IMR-90 (cell line): ENCODE results near the gene ZC2HC1B. TPM values are rescaled to one million over a fixed set of nuclear protein-coding genes. Genes with fewer than 3 reads are reported as not detected.

ENCODE experiments used
- ATAC-seq: fragments of 200-7000 bp; cut with Tn5 transposase; 2 replicates; pipeline ENCODE4 v1.9.1; 2020; ENCODE audit warnings: low read depth, mild to moderate bottlenecking, moderate library complexity
- BruUV-seq: library from RNA; stranded (reverse); fragments of 400-500 nt; replicated peaks from 2 replicates; lab custom pipeline; 2021; lab: Mats Ljungman, UMichigan
- CTCF ChIA-PET: fragments of 300-600 bp; formaldehyde crosslinking; extraction: SDS; loops from one replicate; lab custom pipeline; 2021; ENCODE audit warnings: antibody characterized with exemption; lab: Yijun Ruan, JAX
- POLR2A ChIA-PET: fragments of 300-600 bp; sonication (Branson Sonifier 250); formaldehyde crosslinking; loops from one replicate; lab custom pipeline; 2022; ENCODE audit warnings: antibody characterized with exemption; ENCODE audit not compliant: unreplicated experiment; lab: Charles Lee
- DNase-seq: peaks from one replicate; pipeline ENCODE4 v3.0.0; 2013
- H2AFZ ChIP-seq: replicated peaks from 2 replicates; pipeline ENCODE3; 2013; ENCODE audit warnings: low read length, mild to moderate bottlenecking; ENCODE audit not compliant: poor library complexity
- H2AK5ac ChIP-seq: 2 replicates; pipeline ENCODE4 v1.6.1; 2013; ENCODE audit warnings: low read depth, low read length, inconsistent platforms
- H2AK9ac ChIP-seq: replicated peaks from 2 replicates; pipeline ENCODE3; 2013; ENCODE audit warnings: mild to moderate bottlenecking, low read depth, low read length, moderate library complexity; ENCODE audit not compliant: poor library complexity
- H2BK120ac ChIP-seq: 2 replicates; pipeline ENCODE4 v1.6.1; 2013; ENCODE audit warnings: low read depth, low read length, inconsistent platforms
- H2BK15ac ChIP-seq: 3 replicates; pipeline ENCODE4 v1.6.1; 2013; ENCODE audit warnings: low read depth, low read length, inconsistent platforms
- H2BK20ac ChIP-seq: 2 replicates; pipeline ENCODE4 v1.6.1; 2013; ENCODE audit warnings: low read depth, mild to moderate bottlenecking, inconsistent platforms, low read length, moderate library complexity
- H2BK5ac ChIP-seq: 2 replicates; pipeline ENCODE4 v1.6.1; 2013; ENCODE audit warnings: mild to moderate bottlenecking, low read depth, low read length, inconsistent platforms; ENCODE audit not compliant: poor library complexity, severe bottlenecking
- H3K14ac ChIP-seq: replicated peaks from 2 replicates; pipeline ENCODE4 v1.6.1; 2013; ENCODE audit warnings: low read depth, low read length, inconsistent platforms
- H3K18ac ChIP-seq: 2 replicates; pipeline ENCODE4 v1.6.1; 2013; ENCODE audit warnings: low read depth, low read length, control low read depth
- H3K23ac ChIP-seq: 2 replicates; pipeline ENCODE4 v1.6.1; 2013; ENCODE audit warnings: low read depth, low read length, inconsistent platforms
- H3K27ac ChIP-seq: 2 replicates; pipeline ENCODE4 v1.5.1; 2013; ENCODE audit warnings: mild to moderate bottlenecking, control low read depth, low read length; ENCODE audit not compliant: insufficient read depth
- H3K27me3 ChIP-seq: 2 replicates; pipeline ENCODE4 v1.6.1; 2013; ENCODE audit warnings: low read length; ENCODE audit not compliant: control insufficient read depth, insufficient read depth
- H3K36me3 ChIP-seq: 2 replicates; pipeline ENCODE4 v1.6.1; 2013; ENCODE audit warnings: low read length, mixed read lengths; ENCODE audit not compliant: control insufficient read depth, insufficient read depth
- H3K4ac ChIP-seq: 2 replicates; pipeline ENCODE4 v1.6.1; 2013; ENCODE audit warnings: low read depth, low read length, inconsistent platforms
- H3K4me1 ChIP-seq: 2 replicates; pipeline ENCODE4 v1.6.1; 2013; ENCODE audit warnings: low read length, mixed read lengths; ENCODE audit not compliant: control insufficient read depth, insufficient read depth
- H3K4me2 ChIP-seq: 2 replicates; pipeline ENCODE4 v1.6.1; 2013; ENCODE audit warnings: low read depth, mild to moderate bottlenecking, control low read depth, low read length, moderate library complexity
- H3K4me3 ChIP-seq: 2 replicates; pipeline ENCODE4 v1.5.1; 2013; ENCODE audit warnings: low read depth, mild to moderate bottlenecking, control low read depth, low read length, moderate library complexity; ENCODE audit not compliant: insufficient read depth
- H3K56ac ChIP-seq: 2 replicates; pipeline ENCODE4 v1.6.1; 2013; ENCODE audit warnings: low read length, inconsistent platforms; ENCODE audit not compliant: insufficient read depth; ENCODE audit errors: extremely low read depth
- H3K79me1 ChIP-seq, 2 experiments: 2 replicates each; pipeline ENCODE4 v1.6.1; 2013; ENCODE audit warnings: low read length in 2 of 2, inconsistent platforms in 1 of 2, low read depth in 1 of 2
- H3K9ac ChIP-seq: 2 replicates; pipeline ENCODE4 v1.6.1; 2013; ENCODE audit warnings: low read depth, low read length, control low read depth
- H3K9me1 ChIP-seq: 2 replicates; pipeline ENCODE4 v1.6.1; 2013; ENCODE audit warnings: low read length, inconsistent platforms; ENCODE audit not compliant: insufficient read depth
- H3K9me3 ChIP-seq: 2 replicates; pipeline ENCODE4 v1.6.1; 2013; ENCODE audit warnings: low read length; ENCODE audit not compliant: control insufficient read depth, insufficient read depth
- H4K20me1 ChIP-seq: 2 replicates; pipeline ENCODE4 v1.6.1; 2013; ENCODE audit warnings: low read length, inconsistent platforms; ENCODE audit not compliant: insufficient read depth
- H4K5ac ChIP-seq: 2 replicates; pipeline ENCODE4 v1.6.1; 2013; ENCODE audit warnings: mild to moderate bottlenecking, low read depth, low read length, control low read depth
- H4K8ac ChIP-seq, 2 experiments: 2 replicates each; pipeline ENCODE4 v1.6.1; 2013; ENCODE audit warnings: low read depth in 2 of 2, low read length in 2 of 2, control low read depth in 1 of 2, inconsistent platforms in 1 of 2
- H4K91ac ChIP-seq: 2 replicates; pipeline ENCODE4 v1.6.1; 2013; ENCODE audit warnings: low read depth, low read length, inconsistent platforms; ENCODE audit not compliant: insufficient read depth
- ELK1 ChIP-seq: fragments of 150-350 bp; IDR thresholded peaks from 2 replicates; pipeline ENCODE4 v1.6.1; 2016; ENCODE audit warnings: low read depth, mild to moderate bottlenecking, low read length, moderate library complexity, borderline replicate concordance
- MAFK ChIP-seq: IDR thresholded peaks from 2 replicates; pipeline ENCODE4 v1.6.1; 2012; ENCODE audit warnings: low read depth, low read length, improper control_type of control experiment
- MAZ ChIP-seq: IDR thresholded peaks from 2 replicates; pipeline ENCODE4 v1.6.1; 2012; ENCODE audit warnings: low read depth, mild to moderate bottlenecking, low read length, improper control_type of control experiment, moderate library complexity, borderline replicate concordance
- RFX5 ChIP-seq: IDR thresholded peaks from 2 replicates; pipeline ENCODE4 v1.8.0; 2012; ENCODE audit warnings: low read depth, mild to moderate bottlenecking, low read length, moderate library complexity
- SMC3 ChIP-seq: fragments of 150-350 bp; IDR thresholded peaks from 2 replicates; pipeline ENCODE4 v1.6.1; 2016; ENCODE audit warnings: low read depth, mild to moderate bottlenecking, antibody characterized with exemption, low read length, moderate library complexity
- WGBS, 2 experiments: methylation state at CpG; one replicate each; pipeline versions ENCODE4 v1.1.5 to v1.1.7; 2013; ENCODE audit warnings: missing lambda C conversion rate in 2 of 2; ENCODE audit not compliant: insufficient read length in 1 of 2; ENCODE audit errors: extremely low coverage in 2 of 2; 5-methylcytosine and 5-hydroxymethylcytosine counted together
- dilution Hi-C: fragments of 300-500 bp; cut with HindIII; formaldehyde crosslinking; loops from one replicate; pipeline ENCODE4 v1.14.3; 2018; ENCODE audit warnings: low sequenced_read_pairs; ENCODE audit not compliant: unreplicated experiment
- in situ Hi-C: fragments of 300-500 bp; cut with MboI; formaldehyde crosslinking; loops from 3 replicates; pipeline ENCODE4 v1.14.3; 2019; ENCODE audit warnings: low sequenced_read_pairs, inconsistent platforms, mixed read lengths
- intact Hi-C: fragments of 100-400 bp; cut with micrococcal nuclease; formaldehyde crosslinking; loops from 2 replicates; pipeline ENCODE4 v1.10.0; 2022
- polyA plus RNA-seq, 3 experiments: library from polyadenylated mRNA; depleted of rRNA; stranded (reverse); fragments of >200 nt; gene quantifications; 2 replicates each; pipeline ENCODE4 v1.2.3, GENCODE V29; 2012; ENCODE audit warnings: low replicate concordance in 1 of 3
- total RNA-seq: library from RNA; depleted of rRNA; stranded (reverse); fragments of >200 nt; gene quantifications from 2 replicates; pipeline ENCODE4 v1.2.3, GENCODE V29; 2012

The ZC2HC1B gene
- total and polyA plus RNA-seq, 2 of the 4 experiments (the other 2 are of a cell fraction), result not detected

GRCh38 chr6:143885116-143885515 lies 20.8 kb downstream of the ZC2HC1B start:
- dilution Hi-C loops, result no loop called here
- H2AK5ac ChIP-seq, result no peak overlapping the region
- H3K79me1 ChIP-seq, result no peaks in the 10 kb centered on the region
- H4K91ac ChIP-seq, result no peak overlapping the region
- ChIA-PET POLR2A (no interaction called here), CTCF (interaction anchor here (1.0 kb wide), 1 partner anchor 129 kb away, joined by 3 read pairs; no protein-coding TSS in a partner anchor)
- no peak overlapping the region for H3K14ac ChIP-seq
- H2BK5ac ChIP-seq, result no peak overlapping the region
- no peak overlapping the region for H3K27ac ChIP-seq
- no TSS peak for BruUV-seq
- no peak overlapping the region for H3K18ac ChIP-seq
- no peaks in the 10 kb centered on the region for H4K20me1 ChIP-seq
- TF ChIP-seq ELK1, result no peak
- no peak for TF ChIP-seq SMC3
- no peak for TF ChIP-seq MAZ
- no peak for TF ChIP-seq MAFK
- TF ChIP-seq RFX5, result no peak
- H2AK9ac ChIP-seq, result no peak overlapping the region
- no CpG with 5 or more reads among the region's 1 CpG for WGBS, 2 experiments
- in situ Hi-C loops, result no loop called here
- no peak overlapping the region for H3K4ac ChIP-seq
- no peak overlapping the region for H2BK15ac ChIP-seq
- H3K23ac ChIP-seq, result no peak overlapping the region
- DNase-seq, result no peak
- H3K36me3 ChIP-seq, result no peaks in the 10 kb centered on the region
- no peaks in the 10 kb centered on the region for H3K9me1 ChIP-seq
- H3K4me1 ChIP-seq, result no peaks in the 10 kb centered on the region
- no peak overlapping the region for H3K4me3 ChIP-seq
- ATAC-seq, result no peak
- H3K4me2 ChIP-seq, result no peak overlapping the region
- H2BK120ac ChIP-seq, result no peak overlapping the region
- H3K9me3 ChIP-seq, result no peaks in the 10 kb centered on the region
- H2BK20ac ChIP-seq, result no peak overlapping the region
- H4K5ac ChIP-seq, result no peak overlapping the region
- H2AFZ ChIP-seq, result no peak overlapping the region
- intact Hi-C loops, result no loop called here
- no peaks in the 10 kb centered on the region for H3K27me3 ChIP-seq
- no peak overlapping the region for H3K56ac ChIP-seq
- no peak overlapping the region for H4K8ac ChIP-seq
- no peak overlapping the region for H3K9ac ChIP-seq
